Hepatocyte (in vitro differentiated cells): ENCODE measurements around the gene CZIB. TPM values are rescaled to one million over a fixed set of nuclear protein-coding genes. Genes with fewer than 3 reads are reported as not detected.

ENCODE experiments used
- DNase-seq: peaks from one replicate; pipeline ENCODE4 v3.0.0-alpha.2; 2016; ENCODE audit warnings: low spot score
- H2AFZ ChIP-seq: fragments of 200-600 bp; sonication (generic); 2 replicates; pipeline ENCODE4 v1.6.0; 2016; ENCODE audit warnings: antibody characterized with exemption, mild to moderate bottlenecking
- H3K27ac ChIP-seq: fragments of 200-600 bp; sonication (generic); 2 replicates; pipeline ENCODE4 v1.5.1; 2016; ENCODE audit warnings: mild to moderate bottlenecking
- H3K27me3 ChIP-seq: fragments of 200-600 bp; sonication (generic); 2 replicates; pipeline ENCODE4 v1.6.1; 2016
- H3K36me3 ChIP-seq: fragments of 200-600 bp; sonication (generic); replicated peaks from 2 replicates; pipeline ENCODE4 v1.5.1; 2016; ENCODE audit warnings: low read depth; ENCODE audit not compliant: insufficient read depth
- H3K4me1 ChIP-seq: fragments of 200-600 bp; sonication (generic); 2 replicates; pipeline ENCODE4 v1.5.1; 2016; ENCODE audit warnings: mild to moderate bottlenecking, moderate library complexity; ENCODE audit not compliant: insufficient read depth
- H3K4me2 ChIP-seq: fragments of 200-600 bp; sonication (generic); 2 replicates; pipeline ENCODE4 v1.6.0; 2016
- H3K4me3 ChIP-seq: fragments of 200-600 bp; sonication (generic); 2 replicates; pipeline ENCODE4 v1.5.1; 2016; ENCODE audit warnings: mild to moderate bottlenecking
- H3K79me2 ChIP-seq: fragments of 200-600 bp; sonication (generic); 2 replicates; pipeline ENCODE4 v1.6.0; 2017; ENCODE audit warnings: mild to moderate bottlenecking
- H3K9me2 ChIP-seq: fragments of 200-600 bp; sonication (generic); replicated peaks from 2 replicates; pipeline ENCODE4 v1.6.0; 2017; ENCODE audit warnings: mild to moderate bottlenecking; ENCODE audit not compliant: insufficient read depth
- H3K9me3 ChIP-seq: fragments of 200-600 bp; sonication (generic); 2 replicates; pipeline ENCODE4 v1.5.1; 2016; ENCODE audit warnings: low read depth, mild to moderate bottlenecking
- H4K20me1 ChIP-seq: fragments of 200-600 bp; sonication (generic); 2 replicates; pipeline ENCODE4 v1.6.0; 2016; ENCODE audit warnings: mild to moderate bottlenecking; ENCODE audit not compliant: insufficient read depth, poor library complexity, severe bottlenecking
- CTCF ChIP-seq: fragments of 200-600 bp; sonication (generic); IDR thresholded peaks from 2 replicates; pipeline ENCODE4 v1.5.1; 2016; ENCODE audit warnings: antibody characterized with exemption, mild to moderate bottlenecking; ENCODE audit not compliant: poor library complexity
- EZH2 ChIP-seq: fragments of 200-600 bp; sonication (generic); IDR thresholded peaks from 2 replicates; pipeline ENCODE4 v1.6.1; 2016; ENCODE audit warnings: antibody characterized with exemption, mild to moderate bottlenecking, borderline replicate concordance
- EZH2phosphoT487 ChIP-seq: fragments of 200-600 bp; sonication (generic); IDR thresholded peaks from one replicate; pipeline ENCODE4 v1.6.1; 2018; ENCODE audit warnings: antibody characterized with exemption, mild to moderate bottlenecking, low read depth, moderate library complexity; ENCODE audit not compliant: unreplicated experiment, severe bottlenecking
- WGBS: methylation state at CpG from one replicate; pipeline ENCODE4 v1.1.6; 2016; ENCODE audit warnings: low lambda C conversion rate; ENCODE audit errors: missing lambda C conversion rate; 5-methylcytosine and 5-hydroxymethylcytosine counted together
- polyA plus RNA-seq: library from polyadenylated mRNA; unstranded; fragments of >200 nt; fragmentation: Nextera tagmentation; extraction: Ambion mirVana; gene quantifications from 2 replicates; pipeline ENCODE4 v1.2.1, GENCODE V29; 2016
- total RNA-seq: library from RNA; depleted of rRNA; stranded (reverse); fragments of >200 nt; gene quantifications from 2 replicates; pipeline ENCODE4 v1.2.3, GENCODE V29; 2014

Gene CZIB
- total and polyA plus RNA-seq, 2 experiments from 2014 or later = 40.7 to 61.0 TPM

DNA sequence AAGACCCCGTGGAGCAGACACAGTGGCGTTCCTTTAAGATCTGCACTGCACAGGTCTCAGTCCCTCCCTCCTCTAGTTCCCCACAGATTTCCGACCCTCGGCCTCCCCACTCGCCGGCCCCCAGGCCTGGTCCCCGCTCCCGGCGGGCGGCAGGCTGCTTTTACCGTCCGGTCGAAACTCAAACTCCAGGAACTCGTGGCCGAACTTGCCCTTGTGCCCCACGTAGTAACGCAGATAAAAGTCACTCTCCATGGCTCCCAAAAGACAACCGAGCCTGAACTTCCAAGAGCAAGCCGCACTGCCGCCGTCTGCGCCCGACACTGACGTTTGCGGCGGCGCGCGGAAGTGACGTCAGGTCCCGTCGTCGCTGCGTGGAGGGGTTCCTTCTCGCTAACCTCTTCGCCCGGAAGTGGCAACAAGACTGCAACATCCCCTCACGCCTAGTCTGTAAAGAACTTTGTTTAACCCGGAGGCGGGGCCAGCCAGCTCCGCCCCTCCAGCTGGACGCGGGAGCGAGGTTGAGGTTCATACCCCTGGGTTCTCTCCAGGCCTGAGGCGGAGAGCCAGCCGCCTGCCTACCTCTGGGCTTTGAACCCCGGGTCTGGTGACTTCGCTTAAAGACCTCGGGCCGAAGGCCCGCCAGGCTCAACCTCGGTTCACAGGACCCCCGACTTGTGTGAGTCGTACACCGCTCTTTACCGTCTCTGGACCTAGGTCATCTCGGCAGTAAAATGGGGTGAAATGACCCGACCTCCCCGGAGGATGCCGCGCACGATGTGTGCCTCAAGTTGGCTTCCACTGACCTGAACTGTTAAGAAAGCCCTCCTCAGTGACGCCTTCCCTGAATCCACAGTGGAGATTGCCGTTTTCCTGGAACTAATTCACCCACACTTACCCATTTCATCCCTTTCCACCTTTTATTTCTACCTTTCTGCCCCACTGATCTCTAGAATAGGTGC is 18.0 kb upstream of the CZIB start, which contains the start of gene MAGOH:
Gene MAGOH (minus strand): TSS at position 322 of the 959 bp plus-strand sequence. CDS start 70 bp downstream, at position 252.
- Histone ChIP-seq H3K4me1 (peaks cover 17% of the 10 kb centered on the region), H3K79me2 (peaks cover 30% of the 10 kb centered on the region), H3K27me3 (no peaks in the 10 kb centered on the region), H3K9me2 (no peaks in the 10 kb centered on the region), H2AFZ (peak within 1 kb of the TSS; percentile 80), H4K20me1 (no peaks in the 10 kb centered on the region), H3K27ac (peak within 1 kb of the TSS; percentile 82), H3K9me3 (no peaks in the 10 kb centered on the region), H3K4me2 (peak within 1 kb of the TSS; percentile 88), H3K36me3 (no peaks in the 10 kb centered on the region), H3K4me3 (peak within 1 kb of the TSS; percentile 63)
- 6% methylated on average over 64 of the region's 64 CpGs for WGBS
- DNase-seq = peak; percentile 97
- no peak for TF ChIP-seq EZH2
- TF ChIP-seq EZH2phosphoT487 = no peak
- TF ChIP-seq CTCF = no peak

- no peak for TF ChIP-seq CTCF
- TF ChIP-seq EZH2 = no peak
- no peak for TF ChIP-seq EZH2phosphoT487
- 57% methylated on average over 8 of the region's 8 CpGs for WGBS
- peak overlapping the region; percentile 75 for H2AFZ ChIP-seq
- peak overlapping the region; percentile 88 for H3K4me2 ChIP-seq
- H4K20me1 ChIP-seq = no peaks in the 10 kb centered on the region
- H3K4me3 ChIP-seq = peak overlapping the region; percentile 63
- H3K9me3 ChIP-seq = no peaks in the 10 kb centered on the region
- no peaks in the 10 kb centered on the region for H3K9me2 ChIP-seq
- peaks cover 17% of the 10 kb centered on the region for H3K4me1 ChIP-seq
- no peak for DNase-seq
- no peaks in the 10 kb centered on the region for H3K36me3 ChIP-seq
- H3K79me2 ChIP-seq = peaks cover 30% of the 10 kb centered on the region
- H3K27ac ChIP-seq = peak overlapping the region; percentile 82
- no peaks in the 10 kb centered on the region for H3K27me3 ChIP-seq
Measured at GRCh38 chr1:53237638-53238037, 17.2 kb upstream of the CZIB start.

DNA sequence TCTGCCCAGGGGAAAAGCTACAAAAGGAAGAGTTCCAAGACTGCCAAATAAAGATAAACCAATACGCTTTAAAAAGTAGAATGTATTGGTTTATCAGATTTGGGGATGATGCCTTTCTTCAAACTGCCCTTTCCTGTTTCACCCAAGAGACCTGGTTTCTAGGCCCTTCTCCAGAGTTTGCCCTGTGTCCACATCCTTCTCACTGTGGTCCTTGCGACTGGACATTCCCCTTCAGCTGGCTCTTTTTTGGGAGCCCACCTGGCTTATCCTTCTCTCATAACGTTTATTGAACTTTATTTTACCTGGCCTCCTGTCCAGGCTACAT is 490 bp upstream of the CZIB start:
- H3K4me2 ChIP-seq = peak overlapping the region; percentile 80
- H3K27ac ChIP-seq = peak overlapping the region; percentile 98
- peak overlapping the region; percentile 35 for H2AFZ ChIP-seq
- TF ChIP-seq EZH2phosphoT487 = no peak
- no peak for TF ChIP-seq EZH2
- TF ChIP-seq CTCF = no peak
- no peaks in the 10 kb centered on the region for H4K20me1 ChIP-seq
- H3K79me2 ChIP-seq = peaks cover 15% of the 10 kb centered on the region
- H3K27me3 ChIP-seq = no peaks in the 10 kb centered on the region
- H3K4me3 ChIP-seq = peak overlapping the region; percentile 72
- H3K9me2 ChIP-seq = no peaks in the 10 kb centered on the region
- no peaks in the 10 kb centered on the region for H3K36me3 ChIP-seq
- 71% methylated on average over 3 of the region's 3 CpGs for WGBS
- H3K4me1 ChIP-seq = peaks cover 12% of the 10 kb centered on the region
- no peak for DNase-seq
- H3K9me3 ChIP-seq = no peaks in the 10 kb centered on the region
